CD14-positive monocyte (primary cell): ENCODE measurements around the gene RASSF9. TPM values are rescaled to one million over a fixed set of nuclear protein-coding genes. Genes with fewer than 3 reads are reported as not detected.

ENCODE experiments used
- DNase-seq, 3 donors: peaks; one replicate each; pipeline ENCODE4 v3.0.0-alpha.2; 2011 to 2022
- H2AFZ ChIP-seq: 2 replicates; pipeline ENCODE4 v1.6.0; 2012; ENCODE audit warnings: mild to moderate bottlenecking, low read depth, low read length, inconsistent platforms; ENCODE audit not compliant: insufficient read depth, poor library complexity, severe bottlenecking
- H3K27ac ChIP-seq, 2 donors: 1 replicate in 1 of 2; 2 replicates in 1 of 2; pipeline ENCODE4 v1.5.1; 2012 to 2013; ENCODE audit warnings: low read length in 2 of 2, control low read depth in 1 of 2, inconsistent platforms in 1 of 2, low read depth in 1 of 2, mild to moderate bottlenecking in 1 of 2
- H3K27me3 ChIP-seq, 2 donors: one replicate each; pipeline versions ENCODE4 v1.6.0 to v1.6.1; 2011 to 2013; ENCODE audit warnings: low read length in 2 of 2; ENCODE audit not compliant: control insufficient read depth in 2 of 2, insufficient read depth in 2 of 2
- H3K36me3 ChIP-seq, 2 donors: replicated peaks in 1 of 2; 1 replicate in 1 of 2; 2 replicates in 1 of 2; pipeline versions ENCODE4 v1.5.1 to v1.6.1; 2012 to 2013; ENCODE audit warnings: low read length in 2 of 2, control low read depth in 1 of 2, inconsistent platforms in 1 of 2, mild to moderate bottlenecking in 1 of 2; ENCODE audit not compliant: insufficient read depth in 2 of 2, control insufficient read depth in 1 of 2
- H3K4me1 ChIP-seq, 2 donors: 1 replicate in 1 of 2; 2 replicates in 1 of 2; pipeline versions ENCODE4 v1.5.1 to v1.6.1; 2012 to 2013; ENCODE audit warnings: low read length in 2 of 2, control low read depth in 1 of 2, inconsistent platforms in 1 of 2, mild to moderate bottlenecking in 1 of 2, moderate library complexity in 1 of 2; ENCODE audit not compliant: insufficient read depth in 2 of 2, control insufficient read depth in 1 of 2
- H3K4me2 ChIP-seq: replicated peaks from 2 replicates; pipeline ENCODE3; 2012; ENCODE audit warnings: low read length, moderate library complexity, mild to moderate bottlenecking; ENCODE audit not compliant: poor library complexity, severe bottlenecking; ENCODE audit errors: extremely low read depth
- H3K4me3 ChIP-seq, 3 experiments: fragments of 200-600 bp in 1 of 3; sonication (generic) in 1 of 3; replicated peaks in 1 of 3; 1 replicate in 2 of 3; 2 replicates in 1 of 3; pipeline ENCODE4 v1.5.1; 2011 to 2013; ENCODE audit warnings: low read length in 3 of 3, mild to moderate bottlenecking in 3 of 3, control low read depth in 2 of 3, low read depth in 2 of 3, inconsistent platforms in 1 of 3, moderate library complexity in 1 of 3
- H3K79me2 ChIP-seq: 2 replicates; pipeline ENCODE4 v1.6.0; 2012; ENCODE audit warnings: mild to moderate bottlenecking, control low read depth, inconsistent platforms, low read length, moderate library complexity; ENCODE audit not compliant: insufficient read depth
- H3K9ac ChIP-seq: 2 replicates; pipeline ENCODE4 v1.6.0; 2017; ENCODE audit warnings: low read length, mild to moderate bottlenecking; ENCODE audit not compliant: insufficient read depth, poor library complexity, severe bottlenecking
- H3K9me3 ChIP-seq, 2 donors: replicated peaks in 1 of 2; 1 replicate in 1 of 2; 2 replicates in 1 of 2; pipeline versions ENCODE4 v1.5.1 to v1.6.1; 2012 to 2013; ENCODE audit warnings: low read length in 2 of 2, control low read depth in 1 of 2; ENCODE audit not compliant: control insufficient read depth in 1 of 2, insufficient read depth in 1 of 2
- H4K20me1 ChIP-seq: 2 replicates; pipeline ENCODE4 v1.6.0; 2012; ENCODE audit warnings: mild to moderate bottlenecking, low read length, control low read depth, moderate library complexity; ENCODE audit not compliant: insufficient read depth
- H3K27ac Mint-ChIP-seq, 7 donors: one replicate each; pipeline ENCODE4 v1.8.0; 2020; ENCODE audit warnings: mild to moderate bottlenecking in 7 of 7, mixed read lengths in 7 of 7, moderate library complexity in 6 of 7, inconsistent platforms in 2 of 7
- H3K27me3 Mint-ChIP-seq, 3 donors: one replicate each; pipeline ENCODE4 v1.8.0; 2021 to 2022; ENCODE audit warnings: low read depth in 3 of 3, mild to moderate bottlenecking in 3 of 3, mixed read lengths in 3 of 3, moderate library complexity in 3 of 3, inconsistent platforms in 1 of 3
- H3K36me3 Mint-ChIP-seq, 2 donors: one replicate each; pipeline ENCODE4 v1.8.0; 2020; ENCODE audit warnings: mixed read lengths in 2 of 2, inconsistent platforms in 1 of 2, mild to moderate bottlenecking in 1 of 2
- H3K4me1 Mint-ChIP-seq: one replicate; pipeline ENCODE4 v1.8.0; 2020; ENCODE audit warnings: mild to moderate bottlenecking, mixed read lengths
- H3K4me3 Mint-ChIP-seq, 2 donors: one replicate each; pipeline ENCODE4 v1.8.0; 2020; ENCODE audit warnings: mild to moderate bottlenecking in 2 of 2, mixed read lengths in 2 of 2, moderate library complexity in 1 of 2
- H3K9me3 Mint-ChIP-seq, 7 donors: one replicate each; pipeline ENCODE4 v1.8.0; 2020 to 2022; ENCODE audit warnings: mixed read lengths in 7 of 7, mild to moderate bottlenecking in 6 of 7, moderate library complexity in 6 of 7, inconsistent platforms in 2 of 7
- CTCF ChIP-seq: fragments of 200-600 bp; IDR thresholded peaks from one replicate; pipeline ENCODE4 v1.8.0; 2022; ENCODE audit warnings: antibody characterized with exemption, mild to moderate bottlenecking
- WGBS: methylation state at CpG from one replicate; pipeline ENCODE4 v1.1.5; 2013; ENCODE audit warnings: missing lambda C conversion rate; ENCODE audit not compliant: insufficient coverage; 5-methylcytosine and 5-hydroxymethylcytosine counted together
- intact Hi-C, 2 donors: fragments of 100-400 bp; cut with micrococcal nuclease; formaldehyde crosslinking; loops; one replicate each; pipeline versions ENCODE4 v1.15.0 to v1.15.1; 2023
- polyA plus RNA-seq, 3 donors: library from polyadenylated mRNA; depleted of rRNA in 1 of 3; unstranded in 2 of 3; stranded (reverse) in 1 of 3; fragments of 300-500 nt in 2 of 3; fragments of >200 nt in 1 of 3; fragmentation: Illumina TruSeq in 2 of 3; gene quantifications; 1 replicate in 2 of 3; 2 replicates in 1 of 3; pipeline ENCODE4 v1.2.3, GENCODE V29; 2012 to 2021

RASSF9 gene
- polyA plus RNA-seq, 3 donors: not detected

- no peaks in the 10 kb centered on the region for H4K20me1 ChIP-seq
Observed at GRCh38 chr12:85779768-85780167, 56.4 kb downstream of the RASSF9 start.

DNA sequence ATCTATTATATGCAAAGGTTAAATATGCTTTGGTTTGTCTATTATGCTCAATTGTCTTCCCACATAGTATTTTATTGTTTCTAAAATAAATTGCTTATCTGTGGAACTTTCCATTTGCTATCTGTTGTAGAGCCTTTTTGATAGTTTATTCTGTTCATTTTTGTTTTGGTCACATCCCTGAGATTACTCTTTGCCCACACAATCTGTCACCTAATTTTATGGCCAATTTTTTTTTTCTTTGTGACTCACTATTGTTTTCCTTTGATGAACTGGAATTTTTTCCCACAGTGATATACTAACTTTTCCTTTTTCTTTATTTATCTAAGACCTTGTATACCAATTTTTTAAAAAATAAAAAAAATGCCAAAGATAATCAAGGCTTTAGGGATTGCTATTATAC, 61.1 kb downstream of the RASSF9 start:
- Mint-ChIP-seq H3K9me3 (no peaks in the 10 kb centered on the region), H3K4me1 (no peaks in the 10 kb centered on the region), H3K27ac (no peak overlapping the region), H3K36me3 (no peaks in the 10 kb centered on the region), H3K4me3 (no peak overlapping the region), H3K27me3 (no peaks in the 10 kb centered on the region)
- Histone ChIP-seq H3K27ac (no peak overlapping the region), H3K27me3 (no peaks in the 10 kb centered on the region), H3K9me3 (no peaks in the 10 kb centered on the region), H3K4me2 (no peak overlapping the region), H3K4me3 (no peak overlapping the region), H4K20me1 (no peaks in the 10 kb centered on the region), H2AFZ (no peak overlapping the region), H3K9ac (no peak overlapping the region), H3K79me2 (no peaks in the 10 kb centered on the region), H3K4me1 (no peaks in the 10 kb centered on the region), H3K36me3 (no peaks in the 10 kb centered on the region)
- intact Hi-C loops: no loop called here
- no peak for TF ChIP-seq CTCF
- DNase-seq: no peak

More at GRCh38 chr12:85779768-85780167, 56.4 kb downstream of the RASSF9 start:
- Histone ChIP-seq H3K4me1 (no peaks in the 10 kb centered on the region), H3K9ac (no peak overlapping the region), H3K4me3 (no peak overlapping the region), H3K36me3 (no peaks in the 10 kb centered on the region), H3K4me2 (no peak overlapping the region), H3K9me3 (no peaks in the 10 kb centered on the region), H3K27ac (no peak overlapping the region), H2AFZ (no peak overlapping the region), H3K79me2 (no peaks in the 10 kb centered on the region), H3K27me3 (no peaks in the 10 kb centered on the region)
- no peaks in the 10 kb centered on the region for H3K4me1 Mint-ChIP-seq
- no peaks in the 10 kb centered on the region for H3K27me3 Mint-ChIP-seq
- intact Hi-C loops: no loop called here
- no peak for TF ChIP-seq CTCF
- peaks cover 0 to 1% (median 0%) of the 10 kb centered on the region in 7 donors for H3K9me3 Mint-ChIP-seq
- WGBS: 80% methylated on average over 2 of the region's 2 CpGs
- H3K4me3 Mint-ChIP-seq: no peak overlapping the region
- no peaks in the 10 kb centered on the region for H3K36me3 Mint-ChIP-seq
- no peak overlapping the region for H3K27ac Mint-ChIP-seq
- DNase-seq: no peak
